GM23338 (cell line): Measurements from ENCODE around the gene ADAMTS17.

Source experiments
- CREB1 ChIP-seq: fragments of 250-450 bp; sonication (Bioruptor Pico); IDR thresholded peaks from 2 replicates; pipeline ENCODE4 v1.5.0; 2020; ENCODE audit warnings: low read depth, mild to moderate bottlenecking, moderate library complexity
- EZH2 ChIP-seq: fragments of 200-600 bp; sonication (generic); IDR thresholded peaks from one replicate; pipeline ENCODE4 v1.8.0; 2017; ENCODE audit warnings: antibody characterized with exemption, mild to moderate bottlenecking, low read depth; ENCODE audit not compliant: unreplicated experiment
- REST ChIP-seq: IDR thresholded peaks from one replicate; pipeline ENCODE4 v1.6.1; 2018; ENCODE audit warnings: antibody characterized with exemption; ENCODE audit not compliant: unreplicated experiment
- ZNF331 ChIP-seq: fragments of 250-450 bp; sonication (Bioruptor Pico); IDR thresholded peaks from 2 replicates; pipeline ENCODE4 v1.5.0; 2020; ENCODE audit warnings: low read depth, mild to moderate bottlenecking, moderate library complexity
- TF ChIP-seq, protein P1 (sequence below), 2 experiments: fragments of 200-600 bp in 1 of 2; sonication (generic) in 1 of 2; conservative IDR thresholded peaks; 2 replicates each; pipeline versions ENCODE4 v1.5.1 to v1.6.1; 2016 to 2017; ENCODE audit warnings: antibody characterized with exemption in 2 of 2, low read depth in 2 of 2, mild to moderate bottlenecking in 2 of 2, moderate library complexity in 1 of 2

DNA sequence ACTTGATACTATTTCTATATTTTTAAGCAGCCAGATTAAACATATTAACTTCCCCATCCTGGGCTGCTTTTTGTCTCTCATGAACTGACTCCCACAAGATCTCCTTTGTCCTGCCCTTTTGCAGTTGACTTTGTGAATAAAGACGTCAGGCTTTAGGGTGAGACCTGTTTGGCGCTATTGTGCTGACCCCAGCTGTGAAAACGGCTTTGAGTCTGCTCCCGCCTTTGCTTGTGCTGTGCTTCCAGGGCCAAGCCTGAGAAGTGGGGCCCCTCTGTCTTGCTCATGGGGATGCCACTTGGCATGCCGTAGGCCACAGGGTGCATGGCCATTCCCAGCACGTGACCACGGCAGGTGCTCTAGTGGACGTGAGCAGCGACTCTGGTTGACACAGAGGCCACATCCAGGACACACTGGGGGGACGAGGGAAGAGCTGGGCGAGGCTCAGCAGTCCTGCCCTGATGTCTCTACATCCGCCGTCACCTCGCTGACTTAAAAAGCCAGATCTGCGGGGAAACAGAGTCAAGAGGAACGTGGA lies 339.6 kb downstream of the ADAMTS17 start:
- TF ChIP-seq, protein P1, sequence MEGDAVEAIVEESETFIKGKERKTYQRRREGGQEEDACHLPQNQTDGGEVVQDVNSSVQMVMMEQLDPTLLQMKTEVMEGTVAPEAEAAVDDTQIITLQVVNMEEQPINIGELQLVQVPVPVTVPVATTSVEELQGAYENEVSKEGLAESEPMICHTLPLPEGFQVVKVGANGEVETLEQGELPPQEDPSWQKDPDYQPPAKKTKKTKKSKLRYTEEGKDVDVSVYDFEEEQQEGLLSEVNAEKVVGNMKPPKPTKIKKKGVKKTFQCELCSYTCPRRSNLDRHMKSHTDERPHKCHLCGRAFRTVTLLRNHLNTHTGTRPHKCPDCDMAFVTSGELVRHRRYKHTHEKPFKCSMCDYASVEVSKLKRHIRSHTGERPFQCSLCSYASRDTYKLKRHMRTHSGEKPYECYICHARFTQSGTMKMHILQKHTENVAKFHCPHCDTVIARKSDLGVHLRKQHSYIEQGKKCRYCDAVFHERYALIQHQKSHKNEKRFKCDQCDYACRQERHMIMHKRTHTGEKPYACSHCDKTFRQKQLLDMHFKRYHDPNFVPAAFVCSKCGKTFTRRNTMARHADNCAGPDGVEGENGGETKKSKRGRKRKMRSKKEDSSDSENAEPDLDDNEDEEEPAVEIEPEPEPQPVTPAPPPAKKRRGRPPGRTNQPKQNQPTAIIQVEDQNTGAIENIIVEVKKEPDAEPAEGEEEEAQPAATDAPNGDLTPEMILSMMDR (conservative IDR thresholded peaks at IDR 0.05; ENCODE audit: low read depth in 2 of 2): no peak
- TF ChIP-seq ZNF331 (CRISPR knock-in tag) (no peak), EZH2 (no peak), REST (no peak), CREB1 (CRISPR knock-in tag) (no peak)
